PFSK-1 (cell line): ENCODE data around the gene ZMAT5.

Experiments
- FOXP2 ChIP-seq: optimal IDR thresholded peaks from 2 replicates; pipeline ENCODE3; 2011; ENCODE audit warnings: borderline replicate concordance, control low read depth, inconsistent platforms; ENCODE audit not compliant: insufficient read depth; ENCODE audit errors: extremely low read length, extremely low read depth
- POLR2AphosphoS5 ChIP-seq: IDR thresholded peaks from 2 replicates; pipeline ENCODE4 v1.6.1; 2012; ENCODE audit warnings: low read depth, mild to moderate bottlenecking, control low read depth, low read length, moderate library complexity
- REST ChIP-seq, 2 experiments: IDR thresholded peaks; 2 replicates each; pipeline versions ENCODE4 v1.6.1 to v1.8.0; 2011 to 2012; ENCODE audit warnings: low read depth in 2 of 2, low read length in 2 of 2, control low read depth in 1 of 2, inconsistent platforms in 1 of 2, mild to moderate bottlenecking in 1 of 2, moderate library complexity in 1 of 2; ENCODE audit not compliant: insufficient read depth in 1 of 2
- SIN3A ChIP-seq: IDR thresholded peaks from 2 replicates; pipeline ENCODE4 v1.6.1; 2012; ENCODE audit warnings: mild to moderate bottlenecking, low read length, moderate library complexity, borderline replicate concordance; ENCODE audit not compliant: insufficient read depth
- TAF1 ChIP-seq: IDR thresholded peaks from 2 replicates; pipeline ENCODE4 v1.6.1; 2012; ENCODE audit warnings: low read length, control low read depth, borderline replicate concordance; ENCODE audit not compliant: insufficient read depth

Gene ZMAT5

GRCh38 chr22:29756341-29756740, 10.5 kb downstream of the ZMAT5 start:
- TF ChIP-seq TAF1 (no peak), REST (IDR thresholded peaks at IDR 0.05; ENCODE audit: insufficient read depth in 1 of 2, low read depth in 2 of 2, low read length in 2 of 2) (no peak), POLR2AphosphoS5 (no peak), FOXP2 (no peak), SIN3A (no peak)

GRCh38 chr22:29755889-29756288, 10.9 kb downstream of the ZMAT5 start:
- TF ChIP-seq SIN3A: no peak
- no peak for TF ChIP-seq POLR2AphosphoS5
- no peak for TF ChIP-seq REST (IDR thresholded peaks at IDR 0.05; ENCODE audit: insufficient read depth in 1 of 2, low read depth in 2 of 2, low read length in 2 of 2)

GRCh38 chr22:29753808-29754657, 12.8 kb downstream of the ZMAT5 start:
- TF ChIP-seq REST (IDR thresholded peaks at IDR 0.05; ENCODE audit: insufficient read depth in 1 of 2, low read depth in 2 of 2, low read length in 2 of 2) (no peak), FOXP2 (no peak), POLR2AphosphoS5 (no peak), TAF1 (no peak), SIN3A (no peak)

- TF ChIP-seq FOXP2 (no peak), SIN3A (no peak), REST (IDR thresholded peaks at IDR 0.05; ENCODE audit: insufficient read depth in 1 of 2, low read depth in 2 of 2, low read length in 2 of 2) (no peak), POLR2AphosphoS5 (no peak), TAF1 (no peak)
Observed at GRCh38 chr22:29751669-29752068, 15.1 kb downstream of the ZMAT5 start.
